Measurements from ENCODE around the gene MEGF9. TPM values are rescaled to one million over a fixed set of nuclear protein-coding genes. Genes with fewer than 3 reads are reported as not detected.

The MEGF9 gene
- total and polyA plus RNA-seq, 2 donors (not counting 1 experiment from before 2014, with no cell fraction given), result 3.5 to 11.3 TPM

DNA sequence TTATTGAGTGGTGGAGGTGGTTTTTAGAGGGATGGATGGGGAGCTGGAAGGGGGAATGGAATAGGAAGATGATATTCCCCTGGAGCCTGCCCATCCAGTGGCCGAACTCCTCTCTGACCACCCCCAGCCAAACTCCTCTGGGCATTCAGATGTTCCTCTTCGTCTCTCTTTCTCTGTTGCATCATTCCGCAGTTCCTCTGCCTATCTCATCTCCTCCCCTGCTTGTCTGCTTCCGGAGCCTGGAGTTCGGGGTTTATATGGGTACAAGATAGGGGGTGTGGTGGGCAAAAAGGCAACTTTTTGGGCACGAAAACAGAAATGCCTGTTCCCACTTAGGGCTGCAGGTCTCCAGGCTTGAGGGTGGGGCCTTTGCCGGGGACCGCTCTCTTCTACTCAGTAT, 122.1 kb downstream of the MEGF9 start:
- H3K79me2 ChIP-seq (ENCODE audit: control insufficient read depth, insufficient read depth, low read length), result no peaks in the 10 kb centered on the region
- H3K9ac ChIP-seq (ENCODE audit: low read length), result no peak overlapping the region
- DNase-seq (no peak), ATAC-seq (ENCODE audit: low read depth) (no peak)
- H3K4me3 ChIP-seq (ENCODE audit: control extremely low read depth in 1 of 5, extremely low read depth in 1 of 5, insufficient read depth in 1 of 5, low read depth in 2 of 5, low read length in 4 of 5), result no peak overlapping the region
- no peaks in the 10 kb centered on the region for H3K9me3 ChIP-seq (ENCODE audit: control extremely low read depth in 1 of 3, control insufficient read depth in 2 of 3, insufficient read depth in 1 of 3, low read length in 2 of 3)
- no peak overlapping the region for H3K4me2 ChIP-seq (replicated peaks; ENCODE audit: low read depth, low read length, poor library complexity, severe bottlenecking)
- H3K4me3 Mint-ChIP-seq, result no peak overlapping the region
- CTCF ChIA-PET, result no interaction called here
- H4K20me1 ChIP-seq (ENCODE audit: control insufficient read depth, insufficient read depth, low read length, poor library complexity, severe bottlenecking), result no peaks in the 10 kb centered on the region
- H2AFZ ChIP-seq (ENCODE audit: insufficient read depth, low read depth, low read length, poor library complexity, severe bottlenecking), result no peak overlapping the region
- no peaks in the 10 kb centered on the region for H3K27me3 ChIP-seq (replicated peaks in 1 of 4; ENCODE audit: control extremely low read depth in 1 of 4, control insufficient read depth in 3 of 4, insufficient read depth in 4 of 4, low read length in 3 of 4)
- H3K27me3 Mint-ChIP-seq, result no peaks in the 10 kb centered on the region
- no peak overlapping the region for H3K27ac Mint-ChIP-seq
- TF ChIP-seq, protein P1, sequence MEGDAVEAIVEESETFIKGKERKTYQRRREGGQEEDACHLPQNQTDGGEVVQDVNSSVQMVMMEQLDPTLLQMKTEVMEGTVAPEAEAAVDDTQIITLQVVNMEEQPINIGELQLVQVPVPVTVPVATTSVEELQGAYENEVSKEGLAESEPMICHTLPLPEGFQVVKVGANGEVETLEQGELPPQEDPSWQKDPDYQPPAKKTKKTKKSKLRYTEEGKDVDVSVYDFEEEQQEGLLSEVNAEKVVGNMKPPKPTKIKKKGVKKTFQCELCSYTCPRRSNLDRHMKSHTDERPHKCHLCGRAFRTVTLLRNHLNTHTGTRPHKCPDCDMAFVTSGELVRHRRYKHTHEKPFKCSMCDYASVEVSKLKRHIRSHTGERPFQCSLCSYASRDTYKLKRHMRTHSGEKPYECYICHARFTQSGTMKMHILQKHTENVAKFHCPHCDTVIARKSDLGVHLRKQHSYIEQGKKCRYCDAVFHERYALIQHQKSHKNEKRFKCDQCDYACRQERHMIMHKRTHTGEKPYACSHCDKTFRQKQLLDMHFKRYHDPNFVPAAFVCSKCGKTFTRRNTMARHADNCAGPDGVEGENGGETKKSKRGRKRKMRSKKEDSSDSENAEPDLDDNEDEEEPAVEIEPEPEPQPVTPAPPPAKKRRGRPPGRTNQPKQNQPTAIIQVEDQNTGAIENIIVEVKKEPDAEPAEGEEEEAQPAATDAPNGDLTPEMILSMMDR (IDR thresholded peaks at IDR 0.05), result no peak
- TF ChIP-seq EZH2 (IDR thresholded peaks at IDR 0.05; ENCODE audit: borderline replicate concordance, insufficient read depth, low read depth, low read length, poor library complexity, severe bottlenecking), result no peak
- H3K4me1 Mint-ChIP-seq, result no peaks in the 10 kb centered on the region
- no peaks in the 10 kb centered on the region for H3K4me1 ChIP-seq (ENCODE audit: control insufficient read depth in 2 of 2, insufficient read depth in 2 of 2, low read length in 2 of 2)
- WGBS (ENCODE audit: insufficient coverage), result 100% methylated on average over 1 of the region's 8 CpGs
- intact Hi-C loops (cut with micrococcal nuclease), result no loop called here
- H3K36me3 ChIP-seq (replicated peaks in 1 of 2; ENCODE audit: control extremely low read depth in 1 of 2, control insufficient read depth in 1 of 2, extremely low read depth in 1 of 2, insufficient read depth in 2 of 2, low read length in 1 of 2), result no peaks in the 10 kb centered on the region
- no peak overlapping the region for H3K27ac ChIP-seq (ENCODE audit: low read length in 2 of 2)
- H3K9me3 Mint-ChIP-seq (ENCODE audit: insufficient read depth), result no peaks in the 10 kb centered on the region
- POLR2A ChIA-PET, result no interaction called here

- no peaks in the 10 kb centered on the region for H3K9me3 ChIP-seq (ENCODE audit: control extremely low read depth in 1 of 3, control insufficient read depth in 2 of 3, insufficient read depth in 1 of 3, low read length in 2 of 3)
- no peaks in the 10 kb centered on the region for H4K20me1 ChIP-seq (ENCODE audit: control insufficient read depth, insufficient read depth, low read length, poor library complexity, severe bottlenecking)
- no peak overlapping the region for H3K9ac ChIP-seq (ENCODE audit: low read length)
- no peak overlapping the region for H3K4me3 ChIP-seq (ENCODE audit: control extremely low read depth in 1 of 5, extremely low read depth in 1 of 5, insufficient read depth in 1 of 5, low read depth in 2 of 5, low read length in 4 of 5)
- H3K79me2 ChIP-seq (ENCODE audit: control insufficient read depth, insufficient read depth, low read length), result peaks cover 19% of the 10 kb centered on the region
- intact Hi-C loops (cut with micrococcal nuclease), result no loop called here
- no peaks in the 10 kb centered on the region for H3K9me3 Mint-ChIP-seq (ENCODE audit: insufficient read depth)
- ChIA-PET CTCF (interaction anchor here (1.0 kb wide), 1 partner anchor 526 kb away, joined by 3 read pairs; no protein-coding TSS in a partner anchor), POLR2A (no interaction called here)
- peak overlapping the region; percentile 1 for H2AFZ ChIP-seq (ENCODE audit: insufficient read depth, low read depth, low read length, poor library complexity, severe bottlenecking)
- WGBS (ENCODE audit: insufficient coverage), result 30% methylated on average over 1 of the region's 1 CpG
- DNase-seq (no peak), ATAC-seq (ENCODE audit: low read depth) (no peak)
- peaks cover 9 to 10% of the 10 kb centered on the region in 2 donors for H3K4me1 ChIP-seq (ENCODE audit: control insufficient read depth in 2 of 2, insufficient read depth in 2 of 2, low read length in 2 of 2)
- TF ChIP-seq, protein P1 (IDR thresholded peaks at IDR 0.05), result no peak
- TF ChIP-seq EZH2 (IDR thresholded peaks at IDR 0.05; ENCODE audit: borderline replicate concordance, insufficient read depth, low read depth, low read length, poor library complexity, severe bottlenecking), result no peak
- H3K4me2 ChIP-seq (replicated peaks; ENCODE audit: low read depth, low read length, poor library complexity, severe bottlenecking), result no peak overlapping the region
- H3K36me3 ChIP-seq (replicated peaks in 1 of 2; ENCODE audit: control extremely low read depth in 1 of 2, control insufficient read depth in 1 of 2, extremely low read depth in 1 of 2, insufficient read depth in 2 of 2, low read length in 1 of 2), result no peaks in the 10 kb centered on the region
- H3K27me3 ChIP-seq (replicated peaks in 1 of 4; ENCODE audit: control extremely low read depth in 1 of 4, control insufficient read depth in 3 of 4, insufficient read depth in 4 of 4, low read length in 3 of 4), result no peaks in the 10 kb centered on the region
- H3K4me1 Mint-ChIP-seq, result peaks cover 19% of the 10 kb centered on the region
- no peaks in the 10 kb centered on the region for H3K27me3 Mint-ChIP-seq
- no peak overlapping the region for H3K27ac Mint-ChIP-seq
- no peak overlapping the region for H3K27ac ChIP-seq (ENCODE audit: low read length in 2 of 2)
- no peak overlapping the region for H3K4me3 Mint-ChIP-seq
These were observed 126.9 kb downstream of the MEGF9 start for GRCh38 chr9:120587328-120587727.
